Measurements from ENCODE around the gene VLDLR. TPM values are rescaled to one million over a fixed set of nuclear protein-coding genes. Genes with fewer than 3 reads are reported as not detected.

The VLDLR gene
- total and polyA plus RNA-seq, 2 of the 8 experiments (the other 6 are each of a cell fraction or from before 2014, with no cell fraction given): 24.2 to 49.1 TPM

GRCh38 chr9:2635922-2636321, 14.3 kb downstream of the VLDLR start:
- ChIA-PET CTCF (ENCODE audit: partially characterized antibody) (no interaction called here), POLR2A (ENCODE audit: partially characterized antibody) (no interaction called here)
- Histone ChIP-seq H3K4ac (replicated peaks; ENCODE audit: insufficient read length, low read depth, low read length) (no peak overlapping the region), H4K5ac (ENCODE audit: insufficient read length, low read depth, low read length) (no peak overlapping the region), H3K36me3 (ENCODE audit: control insufficient read depth in 2 of 4, insufficient read depth in 4 of 4, low read length in 3 of 4) (peaks cover 11 to 41% (median 25%) of the 10 kb centered on the region in 4 experiments; a peak in 7 of 8 replicates), H2BK120ac (replicated peaks; ENCODE audit: low read depth, low read length) (no peak overlapping the region), H4K91ac (replicated peaks; ENCODE audit: insufficient read length, low read length) (no peak overlapping the region), H2BK20ac (ENCODE audit: low read length) (no peak overlapping the region), H2BK12ac (ENCODE audit: low read depth, low read length) (no peak overlapping the region), H3K9me3 (ENCODE audit: insufficient read depth in 2 of 2, low read depth in 1 of 2, low read length in 1 of 2) (no peaks in the 10 kb centered on the region), H3K23me2 (ENCODE audit: low read depth, low read length) (no peaks in the 10 kb centered on the region; the same call in 1 of the 2 replicates), H3K27me3 (replicated peaks in 1 of 4; ENCODE audit: control insufficient read depth in 3 of 4, extremely low read depth in 1 of 4, insufficient read depth in 3 of 4, low read length in 3 of 4) (no peaks in the 10 kb centered on the region), H3K14ac (ENCODE audit: insufficient read length) (no peak overlapping the region), H3K79me1 (ENCODE audit: low read depth, low read length) (peaks cover 6% of the 10 kb centered on the region; the same call in 1 of the 2 replicates), H2BK15ac (ENCODE audit: low read length) (no peak overlapping the region), H3K4me2 (ENCODE audit: insufficient read depth in 1 of 2, low read depth in 2 of 2, low read length in 2 of 2) (no peak overlapping the region), H3K4me3 (ENCODE audit: extremely low read depth in 1 of 4, insufficient read depth in 2 of 4, low read depth in 3 of 4, low read length in 4 of 4) (no peak overlapping the region), H3K27ac (ENCODE audit: low read depth, low read length) (no peak overlapping the region), H4K8ac (ENCODE audit: extremely low read depth, insufficient read depth, low read length) (no peak overlapping the region), H3K56ac (replicated peaks; ENCODE audit: insufficient read length, low read depth, low read length) (no peak overlapping the region), H4K20me1 (replicated peaks in 1 of 2; ENCODE audit: control insufficient read depth in 1 of 2, insufficient read depth in 2 of 2, low read length in 2 of 2) (peaks cover 3% of the 10 kb centered on the region in 2 experiments), H2BK5ac (ENCODE audit: low read depth, low read length) (no peak overlapping the region), H3K4me1 (replicated peaks in 1 of 4; ENCODE audit: control insufficient read depth in 3 of 4, insufficient read depth in 4 of 4, low read length in 3 of 4) (peaks cover 0 to 8% (median 1%) of the 10 kb centered on the region in 4 experiments; a peak in 3 of 7 replicates), H3K79me2 (ENCODE audit: control insufficient read depth in 1 of 2, insufficient read depth in 2 of 2, low read length in 2 of 2) (peaks cover 0 to 47% of the 10 kb centered on the region in 2 experiments; a peak in 3 of 4 replicates), H3K18ac (ENCODE audit: extremely low read depth, low read length) (no peak overlapping the region), H2AK5ac (ENCODE audit: low read depth, low read length) (no peak overlapping the region), H3K9ac (replicated peaks in 1 of 4; ENCODE audit: extremely low read depth in 1 of 4, low read depth in 3 of 4, low read length in 3 of 4) (no peak overlapping the region), H3K23ac (ENCODE audit: insufficient read length) (no peak overlapping the region), H2AFZ (ENCODE audit: low read length) (no peak overlapping the region)
- 92% methylated on average over 2 of the region's 2 CpGs; no CpG with 5 or more reads in 1 of the 2 experiments for WGBS, 2 experiments (ENCODE audit: extremely low coverage in 1 of 2, insufficient coverage in 1 of 2, insufficient read length in 1 of 2, insufficient replicate concordance in 2 of 2, low coverage in 1 of 2, low lambda C conversion rate in 2 of 2, missing lambda C conversion rate in 1 of 2)
- FAIRE-seq (no peak), DNase-seq (ENCODE audit: low read depth in 1 of 2, low spot score in 2 of 2) (no peak)
- TF ChIP-seq POLR2AphosphoS5 (IDR thresholded peaks at IDR 0.05; ENCODE audit: low read depth, low read length) (no peak), RAD21 (IDR thresholded peaks at IDR 0.05 in 1 of 2, conservative IDR thresholded peaks at IDR 0.05 in 1 of 2; ENCODE audit: low read depth in 2 of 2, low read length in 2 of 2) (no peak), RFX5 (IDR thresholded peaks at IDR 0.05; ENCODE audit: borderline replicate concordance, low read depth, low read length) (no peak), TAF1 (IDR thresholded peaks at IDR 0.05; ENCODE audit: low read depth, low read length) (no peak), POLR2A (IDR thresholded peaks at IDR 0.05; ENCODE audit: control extremely low read depth in 1 of 2, low read depth in 2 of 2, low read length in 2 of 2) (no peak), ATF2 (IDR thresholded peaks at IDR 0.05; ENCODE audit: low read length) (no peak), POU5F1 (IDR thresholded peaks at IDR 0.05; ENCODE audit: low read depth, low read length) (no peak), SP1 (IDR thresholded peaks at IDR 0.05; ENCODE audit: low read depth, low read length) (no peak), CEBPB (IDR thresholded peaks at IDR 0.05; ENCODE audit: low read depth, low read length) (no peak), CBX5 (IDR thresholded peaks at IDR 0.05; ENCODE audit: low read depth, low read length) (no peak), ASH2L (IDR thresholded peaks at IDR 0.05; ENCODE audit: low read length) (no peak), ZNF274 (IDR thresholded peaks at IDR 0.05; ENCODE audit: borderline replicate concordance, extremely low read depth, low read length) (no peak), CBX8 (IDR thresholded peaks at IDR 0.05; ENCODE audit: borderline replicate concordance, low read depth, low read length) (no peak), TBP (IDR thresholded peaks at IDR 0.05; ENCODE audit: low read depth, low read length) (no peak)
